ENCODE data around the gene HGD. TPM values are rescaled to one million over a fixed set of nuclear protein-coding genes. Genes with fewer than 3 reads are reported as not detected.
"Not testable (repeated sequence)": the region's sequence is repeated elsewhere in the genome, so short reads cannot be mapped to it uniquely, and the experiment has no call there.

Gene HGD
- polyA plus RNA-seq, 1 of the 3 experiments (the other 2 are of a cell fraction) = not detected

- 54% methylated on average over 4 of the region's 4 CpGs for WGBS (ENCODE audit: low lambda C conversion rate)
- DNase-seq; H3K79me2 ChIP-seq (ENCODE audit: insufficient read depth); H3K27ac ChIP-seq (ENCODE audit: low read depth in 2 of 2, low read length in 1 of 2); POLR2A ChIA-PET; H3K9me2 ChIP-seq; H3K36me3 ChIP-seq (replicated peaks in 1 of 2; ENCODE audit: control insufficient read depth in 1 of 2, insufficient read depth in 2 of 2, low read length in 1 of 2); H3K9me3 ChIP-seq; H4K20me1 ChIP-seq (ENCODE audit: insufficient read depth); H3K4me2 ChIP-seq; H3K4me1 ChIP-seq (ENCODE audit: control insufficient read depth in 1 of 2, insufficient read depth in 2 of 2, low read depth in 1 of 2, low read length in 1 of 2); H3K9ac ChIP-seq; H3K4me3 ChIP-seq (ENCODE audit: low read depth in 2 of 2, low read length in 1 of 2); H3F3A ChIP-seq (replicated peaks; ENCODE audit: insufficient read depth); H2AFZ ChIP-seq (ENCODE audit: low read depth); CTCF ChIA-PET; H3K27me3 ChIP-seq (ENCODE audit: insufficient read depth): not testable (repeated sequence)
These were observed 43.2 kb downstream of the HGD start for GRCh38 chr3:120638820-120639219.

DNA sequence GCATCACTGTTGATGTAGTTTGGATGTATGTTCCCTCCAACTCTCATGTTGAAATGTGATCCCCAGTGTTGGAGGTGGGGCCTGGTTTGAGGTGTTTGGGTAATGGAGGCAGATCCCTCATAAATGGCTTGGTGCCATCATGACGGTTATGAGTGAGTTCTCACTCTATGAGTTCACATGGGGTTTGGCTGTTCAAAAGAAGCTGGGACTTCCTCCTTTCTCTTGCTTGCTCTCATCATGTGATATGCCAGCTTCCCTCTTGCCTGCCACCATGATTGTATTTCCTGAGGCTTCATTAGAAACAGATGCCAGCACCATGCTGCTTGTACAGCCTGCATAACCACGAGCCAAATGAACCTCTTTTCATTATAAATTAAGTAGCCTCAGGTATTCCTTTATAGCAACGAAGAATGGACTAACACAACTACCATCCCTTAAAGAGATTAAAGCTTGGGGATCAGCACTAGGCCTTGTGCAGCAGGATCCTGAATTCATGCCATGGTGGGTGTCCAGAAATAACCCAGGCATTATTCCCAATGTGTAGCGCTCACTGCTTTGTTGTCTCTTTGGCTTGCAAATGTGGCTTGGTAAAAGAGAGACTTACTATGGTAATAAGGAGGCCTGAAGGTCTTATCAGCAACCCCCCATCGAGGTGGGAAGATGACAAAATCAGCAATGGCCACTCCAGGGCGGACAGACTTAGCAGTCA, 44.0 kb downstream of the HGD start:
- Histone ChIP-seq H3K27me3 (ENCODE audit: insufficient read depth) (no peaks in the 10 kb centered on the region), H4K20me1 (ENCODE audit: insufficient read depth) (no peaks in the 10 kb centered on the region), H3K79me2 (ENCODE audit: insufficient read depth) (no peaks in the 10 kb centered on the region), H3F3A (replicated peaks; ENCODE audit: insufficient read depth) (no peaks in the 10 kb centered on the region), H2AFZ (ENCODE audit: low read depth) (no peak overlapping the region), H3K36me3 (replicated peaks in 1 of 2; ENCODE audit: control insufficient read depth in 1 of 2, insufficient read depth in 2 of 2, low read length in 1 of 2) (no peaks in the 10 kb centered on the region), H3K27ac (ENCODE audit: low read depth in 2 of 2, low read length in 1 of 2) (no peak overlapping the region), H3K4me2 (no peak overlapping the region), H3K4me1 (ENCODE audit: control insufficient read depth in 1 of 2, insufficient read depth in 2 of 2, low read depth in 1 of 2, low read length in 1 of 2) (no peaks in the 10 kb centered on the region; a peak in 1 of 4 replicates), H3K9ac (no peak overlapping the region), H3K4me3 (ENCODE audit: low read depth in 2 of 2, low read length in 1 of 2) (no peak overlapping the region), H3K9me3 (no peaks in the 10 kb centered on the region), H3K9me2 (no peaks in the 10 kb centered on the region)
- ChIA-PET POLR2A (no interaction called here), CTCF (no interaction called here)
- TF ChIP-seq JUND (IDR thresholded peaks at IDR 0.05) = no peak
- no peak for TF ChIP-seq FOXM1 (IDR thresholded peaks at IDR 0.05; ENCODE audit: low read depth)
- TF ChIP-seq FOXJ3 (CRISPR knock-in tag; IDR thresholded peaks at IDR 0.05) = no peak
- TF ChIP-seq EP300 (IDR thresholded peaks at IDR 0.05; ENCODE audit: borderline replicate concordance in 1 of 2, low read depth in 1 of 2, low read length in 1 of 2) = no peak
- no peak for TF ChIP-seq MXI1 (IDR thresholded peaks at IDR 0.05; ENCODE audit: low read depth, low read length)
- TF ChIP-seq MAX (IDR thresholded peaks at IDR 0.05; ENCODE audit: low read depth) = no peak
- DNase-seq = no peak
- 41% methylated on average over 6 of the region's 6 CpGs for WGBS (ENCODE audit: low lambda C conversion rate)

GRCh38 chr3:120636795-120637401, 45.1 kb downstream of the HGD start:
- H3K4me1 ChIP-seq (ENCODE audit: control insufficient read depth in 1 of 2, insufficient read depth in 2 of 2, low read depth in 1 of 2, low read length in 1 of 2) = no peaks in the 10 kb centered on the region; a peak in 1 of 4 replicates
- H3K4me3 ChIP-seq (ENCODE audit: low read depth in 2 of 2, low read length in 1 of 2) = no peak overlapping the region
- no peak overlapping the region for H3K27ac ChIP-seq (ENCODE audit: low read depth in 2 of 2, low read length in 1 of 2)
- TF ChIP-seq IRF3 (IDR thresholded peaks at IDR 0.05; ENCODE audit: low read depth, low read length) (no peak), FOSL2 (IDR thresholded peaks at IDR 0.05; ENCODE audit: borderline replicate concordance, low read depth) (no peak), EP300 (IDR thresholded peaks at IDR 0.05; ENCODE audit: borderline replicate concordance in 1 of 2, low read depth in 1 of 2, low read length in 1 of 2) (no peak), TAF1 (IDR thresholded peaks at IDR 0.05; ENCODE audit: borderline replicate concordance, low read depth, low read length) (no peak), FOXJ3 (CRISPR knock-in tag; IDR thresholded peaks at IDR 0.05) (no peak), SMC3 (IDR thresholded peaks at IDR 0.05; ENCODE audit: low read depth, low read length) (no peak), RAD21 (IDR thresholded peaks at IDR 0.05; ENCODE audit: low read length) (no peak), SIN3A (IDR thresholded peaks at IDR 0.05; ENCODE audit: borderline replicate concordance, low read depth, low read length) (no peak), MAX (IDR thresholded peaks at IDR 0.05; ENCODE audit: low read depth) (no peak), RFX5 (IDR thresholded peaks at IDR 0.05; ENCODE audit: low read length) (no peak), TEAD4 (IDR thresholded peaks at IDR 0.05; ENCODE audit: borderline replicate concordance, insufficient read depth) (no peak), POLR2AphosphoS5 (IDR thresholded peaks at IDR 0.05; ENCODE audit: low read depth, low read length) (no peak), YY1 (IDR thresholded peaks at IDR 0.05; ENCODE audit: low read depth) (no peak), TCF12 (IDR thresholded peaks at IDR 0.05) (no peak)
- H4K20me1 ChIP-seq (ENCODE audit: insufficient read depth) = no peaks in the 10 kb centered on the region
- H3K4me2 ChIP-seq = no peak overlapping the region
- 44% methylated on average over 2 of the region's 2 CpGs for WGBS (ENCODE audit: low lambda C conversion rate)
- no peaks in the 10 kb centered on the region for H3K9me3 ChIP-seq
- no peak for DNase-seq
- no peaks in the 10 kb centered on the region for H3K9me2 ChIP-seq
- no peaks in the 10 kb centered on the region for H3K27me3 ChIP-seq (ENCODE audit: insufficient read depth)
- ChIA-PET POLR2A (no interaction called here), CTCF (no interaction called here)
- no peak overlapping the region for H3K9ac ChIP-seq
- no peaks in the 10 kb centered on the region for H3F3A ChIP-seq (replicated peaks; ENCODE audit: insufficient read depth)
- H3K36me3 ChIP-seq (replicated peaks in 1 of 2; ENCODE audit: control insufficient read depth in 1 of 2, insufficient read depth in 2 of 2, low read length in 1 of 2) = no peaks in the 10 kb centered on the region
- no peak overlapping the region for H2AFZ ChIP-seq (ENCODE audit: low read depth)
- no peaks in the 10 kb centered on the region for H3K79me2 ChIP-seq (ENCODE audit: insufficient read depth)

All from SK-N-SH (cell line).